ENCODE data around the gene GTF3A. TPM values are rescaled to one million over a fixed set of nuclear protein-coding genes. Genes with fewer than 3 reads are reported as not detected.

Gene GTF3A
- total and polyA plus RNA-seq, 2 experiments from 2014 or later = 109 to 190 TPM

DNA sequence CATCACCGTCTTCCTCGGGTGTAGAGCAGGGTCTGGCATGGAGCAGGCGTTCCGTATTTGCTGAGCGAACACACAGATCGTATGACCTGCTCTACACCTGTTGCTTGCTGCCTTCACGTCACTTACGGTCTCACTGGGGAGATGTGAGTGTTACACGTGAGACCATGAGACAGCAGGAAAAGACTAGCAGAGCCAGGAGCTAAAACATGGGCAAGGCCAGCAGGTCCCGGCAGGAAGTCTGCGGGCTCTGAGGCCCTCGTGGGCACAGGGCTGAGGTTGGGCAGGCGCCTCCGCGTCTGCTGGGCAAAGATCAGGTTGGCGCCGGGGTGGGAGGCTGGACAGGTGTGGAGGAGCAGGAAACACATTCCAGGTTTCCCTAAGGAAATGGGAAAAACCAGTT, 19.7 kb upstream of the GTF3A start:
- peaks cover 18% of the 10 kb centered on the region for H3K4me1 Mint-ChIP-seq
- no peak overlapping the region for H3K4me3 Mint-ChIP-seq
- Histone ChIP-seq H3K27ac (ENCODE audit: low read depth) (no peak overlapping the region), H4K20me1 (replicated peaks; ENCODE audit: insufficient read depth) (no peaks in the 10 kb centered on the region), H3K36me3 (ENCODE audit: insufficient read depth) (no peaks in the 10 kb centered on the region), H3K9me2 (ENCODE audit: insufficient read depth) (peaks cover 6% of the 10 kb centered on the region; the same call in 1 of the 2 replicates), H3K4me2 (no peak overlapping the region), H3K4me3 (no peak overlapping the region), H3K79me2 (replicated peaks; ENCODE audit: insufficient read depth) (no peaks in the 10 kb centered on the region), H3K4me1 (ENCODE audit: insufficient read depth) (peaks cover 12% of the 10 kb centered on the region; the same call in 1 of the 2 replicates), H2AFZ (no peak overlapping the region), H3K27me3 (ENCODE audit: insufficient read depth) (no peaks in the 10 kb centered on the region), H3F3A (replicated peaks; ENCODE audit: low read depth) (no peaks in the 10 kb centered on the region)
- H3K27ac Mint-ChIP-seq = no peak overlapping the region
- ATAC-seq (no peak), DNase-seq (ENCODE audit: low spot score) (no peak)
- TF ChIP-seq, protein P1, sequence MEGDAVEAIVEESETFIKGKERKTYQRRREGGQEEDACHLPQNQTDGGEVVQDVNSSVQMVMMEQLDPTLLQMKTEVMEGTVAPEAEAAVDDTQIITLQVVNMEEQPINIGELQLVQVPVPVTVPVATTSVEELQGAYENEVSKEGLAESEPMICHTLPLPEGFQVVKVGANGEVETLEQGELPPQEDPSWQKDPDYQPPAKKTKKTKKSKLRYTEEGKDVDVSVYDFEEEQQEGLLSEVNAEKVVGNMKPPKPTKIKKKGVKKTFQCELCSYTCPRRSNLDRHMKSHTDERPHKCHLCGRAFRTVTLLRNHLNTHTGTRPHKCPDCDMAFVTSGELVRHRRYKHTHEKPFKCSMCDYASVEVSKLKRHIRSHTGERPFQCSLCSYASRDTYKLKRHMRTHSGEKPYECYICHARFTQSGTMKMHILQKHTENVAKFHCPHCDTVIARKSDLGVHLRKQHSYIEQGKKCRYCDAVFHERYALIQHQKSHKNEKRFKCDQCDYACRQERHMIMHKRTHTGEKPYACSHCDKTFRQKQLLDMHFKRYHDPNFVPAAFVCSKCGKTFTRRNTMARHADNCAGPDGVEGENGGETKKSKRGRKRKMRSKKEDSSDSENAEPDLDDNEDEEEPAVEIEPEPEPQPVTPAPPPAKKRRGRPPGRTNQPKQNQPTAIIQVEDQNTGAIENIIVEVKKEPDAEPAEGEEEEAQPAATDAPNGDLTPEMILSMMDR (conservative IDR thresholded peaks at IDR 0.05; ENCODE audit: low read depth in 2 of 2) = no peak
- no peak for TF ChIP-seq EZH2phosphoT487 (IDR thresholded peaks at IDR 0.05; ENCODE audit: unreplicated experiment)
- no peak for TF ChIP-seq EZH2 (IDR thresholded peaks at IDR 0.05; ENCODE audit: low read depth, unreplicated experiment)
- TF ChIP-seq, protein P2, sequence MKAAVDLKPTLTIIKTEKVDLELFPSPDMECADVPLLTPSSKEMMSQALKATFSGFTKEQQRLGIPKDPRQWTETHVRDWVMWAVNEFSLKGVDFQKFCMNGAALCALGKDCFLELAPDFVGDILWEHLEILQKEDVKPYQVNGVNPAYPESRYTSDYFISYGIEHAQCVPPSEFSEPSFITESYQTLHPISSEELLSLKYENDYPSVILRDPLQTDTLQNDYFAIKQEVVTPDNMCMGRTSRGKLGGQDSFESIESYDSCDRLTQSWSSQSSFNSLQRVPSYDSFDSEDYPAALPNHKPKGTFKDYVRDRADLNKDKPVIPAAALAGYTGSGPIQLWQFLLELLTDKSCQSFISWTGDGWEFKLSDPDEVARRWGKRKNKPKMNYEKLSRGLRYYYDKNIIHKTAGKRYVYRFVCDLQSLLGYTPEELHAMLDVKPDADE (IDR thresholded peaks at IDR 0.05) = no peak
- no peak for TF ChIP-seq ZNF331 (CRISPR knock-in tag; IDR thresholded peaks at IDR 0.05; ENCODE audit: low read depth)
- TF ChIP-seq CREB1 (CRISPR knock-in tag; IDR thresholded peaks at IDR 0.05; ENCODE audit: low read depth) = no peak
- no peak for TF ChIP-seq JUNB (IDR thresholded peaks at IDR 0.05; ENCODE audit: unreplicated experiment)
- H3K27me3 Mint-ChIP-seq (ENCODE audit: insufficient read depth, low read depth, poor library complexity) = peaks cover 3% of the 10 kb centered on the region
- no peaks in the 10 kb centered on the region for H3K36me3 Mint-ChIP-seq (ENCODE audit: low read depth)
- no peaks in the 10 kb centered on the region for H3K9me3 Mint-ChIP-seq

DNA sequence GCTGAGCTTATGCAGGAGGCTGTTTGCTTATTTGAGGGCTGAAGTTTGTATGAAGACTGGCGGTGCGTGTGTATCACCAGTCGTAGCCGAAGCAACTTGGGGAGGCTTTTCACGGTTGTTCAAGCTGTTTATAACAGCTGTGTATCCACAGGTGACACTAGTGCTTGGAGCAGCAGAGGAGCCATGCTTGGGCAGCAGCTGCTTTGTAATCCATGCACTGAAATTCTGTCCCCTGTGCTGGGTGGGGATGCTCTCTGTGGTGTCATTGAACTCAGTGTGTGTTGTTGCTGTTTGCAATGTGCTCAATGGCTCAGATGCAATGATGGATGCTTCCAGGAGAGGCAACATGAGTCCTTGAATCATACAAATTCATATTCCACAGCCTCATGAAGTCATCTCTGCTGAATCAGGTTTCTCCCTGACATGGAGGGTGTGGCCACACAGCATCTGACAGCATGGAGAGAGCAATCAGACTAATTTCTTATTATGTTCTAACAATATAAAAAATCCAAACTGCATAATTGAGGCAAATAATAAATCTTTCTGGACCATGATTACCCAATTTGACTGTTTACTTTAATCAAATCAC, 18.8 kb upstream of the GTF3A start:
- H3K9me2 ChIP-seq (ENCODE audit: insufficient read depth) = no peaks in the 10 kb centered on the region
- no peak overlapping the region for H3K4me2 ChIP-seq
- no peak overlapping the region for H2AFZ ChIP-seq
- Mint-ChIP-seq H3K9me3 (no peaks in the 10 kb centered on the region; the same call in 2 of the 3 replicates), H3K27ac (no peak overlapping the region), H3K4me1 (peaks cover 18% of the 10 kb centered on the region), H3K27me3 (ENCODE audit: insufficient read depth, low read depth, poor library complexity) (peaks cover 3% of the 10 kb centered on the region), H3K4me3 (no peak overlapping the region), H3K36me3 (ENCODE audit: low read depth) (no peaks in the 10 kb centered on the region)
- no peak overlapping the region for H3K27ac ChIP-seq (ENCODE audit: low read depth)
- H4K20me1 ChIP-seq (replicated peaks; ENCODE audit: insufficient read depth) = no peaks in the 10 kb centered on the region
- H3K4me3 ChIP-seq = no peak overlapping the region
- H3K4me1 ChIP-seq (ENCODE audit: insufficient read depth) = peaks cover 12% of the 10 kb centered on the region; the same call in 1 of the 2 replicates
- H3K79me2 ChIP-seq (replicated peaks; ENCODE audit: insufficient read depth) = no peaks in the 10 kb centered on the region
- ATAC-seq = no peak
- H3K36me3 ChIP-seq (ENCODE audit: insufficient read depth) = no peaks in the 10 kb centered on the region
- H3K27me3 ChIP-seq (ENCODE audit: insufficient read depth) = no peaks in the 10 kb centered on the region
- TF ChIP-seq EZH2 (IDR thresholded peaks at IDR 0.05; ENCODE audit: low read depth, unreplicated experiment) = no peak
- TF ChIP-seq, protein P2 (IDR thresholded peaks at IDR 0.05) = no peak
- no peak for DNase-seq (ENCODE audit: low spot score)
- H3F3A ChIP-seq (replicated peaks; ENCODE audit: low read depth) = no peaks in the 10 kb centered on the region

All from GM23338 (cell line).